Ureter (tissue), 1 donor: ENCODE results near the gene FNDC1. TPM values are rescaled to one million over a fixed set of nuclear protein-coding genes. Genes with fewer than 3 reads are reported as not detected.
"Not testable (repeated sequence)": the region's sequence is repeated elsewhere in the genome, so short reads cannot be mapped to it uniquely, and the experiment has no call there.

ENCODE experiments used
- DNase-seq: peaks from one replicate; pipeline ENCODE4 v3.0.0-alpha.2; 2020; ENCODE audit warnings: low spot score
- total RNA-seq: library from RNA; stranded (reverse); gene quantifications from one replicate; pipeline ENCODE4 v1.2.4, GENCODE V29; 2023
- donor health status: DM: yes; HTN: yes; CAD: no.

Gene FNDC1
- total RNA-seq, 1 donor from 2014 or later = 0.26 TPM

DNA sequence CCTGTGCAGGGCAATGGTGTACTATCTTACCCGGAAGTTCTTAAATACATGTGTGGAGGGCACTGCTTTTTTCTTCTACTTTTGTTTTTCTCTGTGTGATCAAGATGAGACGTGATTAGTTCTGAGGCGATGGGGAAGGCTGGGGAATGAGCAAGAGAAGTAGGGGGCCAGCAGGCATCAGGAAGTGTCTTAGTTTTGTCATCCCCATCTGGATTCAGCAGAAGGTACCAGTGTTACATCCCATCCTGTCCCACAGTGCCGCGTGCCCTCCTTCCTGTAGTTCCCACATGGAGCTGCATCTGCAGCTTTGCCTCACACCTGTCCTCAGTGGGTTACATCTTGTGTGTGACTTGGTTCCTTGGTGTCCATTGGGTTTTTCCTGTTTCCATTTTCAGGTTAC, 86.9 kb downstream of the FNDC1 start:
- DNase-seq = no peak

DNA sequence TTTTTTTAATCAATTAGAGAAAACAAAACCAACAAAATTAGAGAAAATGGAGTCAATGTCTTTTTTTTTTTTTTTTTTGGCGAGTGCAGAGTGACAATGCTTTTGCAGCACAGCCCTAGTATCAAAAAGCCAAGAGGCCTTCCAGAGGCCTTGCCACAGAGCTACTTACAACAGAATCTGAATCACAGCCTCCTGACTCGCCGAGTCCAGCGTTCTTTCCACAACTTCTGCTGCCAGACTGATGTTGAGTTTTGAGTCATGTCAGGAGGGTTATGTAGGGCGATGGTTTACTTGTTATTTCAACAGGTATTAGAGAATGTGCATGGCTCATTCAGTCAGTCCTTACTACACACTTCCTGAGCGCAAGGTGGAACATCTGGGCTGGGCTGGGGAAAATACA, 88.6 kb downstream of the FNDC1 start:
- DNase-seq = no peak

DNA sequence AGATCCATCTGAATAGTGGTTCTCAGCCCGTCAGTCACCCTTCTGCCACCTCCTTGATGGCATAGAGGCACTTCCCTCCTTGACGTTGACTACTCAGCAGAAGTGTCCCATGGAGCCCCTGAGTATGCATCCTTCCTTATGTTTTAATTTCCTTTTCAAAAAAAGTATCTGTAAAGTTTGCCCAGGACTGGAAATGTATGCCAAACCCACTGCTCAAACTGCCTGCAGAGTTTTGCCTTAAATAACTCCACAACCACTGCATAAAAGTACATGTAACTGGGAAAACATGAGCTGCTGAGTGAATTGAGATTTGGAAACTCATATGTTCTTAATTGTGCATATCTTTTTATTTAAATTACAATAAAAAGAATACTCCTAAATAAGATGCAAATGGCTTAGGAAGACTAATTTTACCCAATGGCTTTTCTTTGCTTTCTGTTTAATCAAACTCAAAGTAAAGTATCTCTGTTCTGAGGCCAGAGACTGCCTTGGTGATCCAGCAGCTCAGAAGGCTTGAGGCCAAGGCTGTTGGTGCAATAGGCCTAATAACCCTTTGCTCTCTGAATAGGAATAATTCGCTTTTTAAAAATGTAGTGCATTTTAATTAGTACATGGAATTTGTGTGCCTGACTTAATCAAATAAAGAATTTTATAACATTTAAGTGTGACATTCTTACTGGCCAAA, 90.4 kb downstream of the FNDC1 start:
- no peak for DNase-seq

DNA sequence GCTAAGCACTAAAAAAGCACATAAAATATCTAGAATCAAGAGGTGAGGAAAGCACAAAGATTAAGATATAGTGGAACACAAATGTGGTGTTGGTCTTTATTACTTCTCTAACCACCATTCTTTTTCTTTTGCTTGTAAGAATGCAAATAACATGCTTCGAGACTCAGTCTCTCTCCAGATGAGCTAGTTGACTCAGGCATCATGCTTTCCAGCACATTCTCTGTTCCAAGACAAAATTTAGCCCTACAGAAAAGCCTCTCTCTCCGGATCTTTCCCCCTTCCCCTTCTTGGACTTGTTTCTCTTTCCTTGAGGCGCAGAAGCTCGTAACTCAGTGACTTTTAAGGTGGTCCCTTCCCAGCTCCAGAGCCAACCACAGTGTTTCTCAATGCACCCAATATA, 91.0 kb downstream of the FNDC1 start:
- DNase-seq = no peak

GRCh38 chr6:159261995-159262394, 92.8 kb downstream of the FNDC1 start:
- DNase-seq = no peak

DNA sequence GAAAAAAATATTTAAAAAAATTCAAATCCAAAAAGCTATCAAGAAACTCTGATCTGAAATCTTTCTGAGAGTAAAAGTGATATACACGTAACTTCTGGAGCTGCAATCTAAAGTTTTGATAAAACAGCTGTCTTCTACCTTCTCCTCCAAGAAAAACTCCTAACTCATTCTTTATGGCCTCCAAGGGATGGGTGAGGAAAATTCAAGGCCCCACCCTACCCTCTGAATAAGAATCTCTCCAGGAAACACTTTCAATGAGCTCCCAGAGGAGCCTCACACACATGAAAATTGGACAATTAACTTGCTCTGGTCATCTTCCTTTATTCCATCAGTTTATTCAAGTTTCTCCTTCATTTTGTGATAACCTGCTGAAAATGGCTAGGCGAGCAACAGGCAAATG, 93.4 kb downstream of the FNDC1 start:
- DNase-seq = no peak

GRCh38 chr6:159267165-159267564, 98.0 kb downstream of the FNDC1 start:
- no peak for DNase-seq

DNA sequence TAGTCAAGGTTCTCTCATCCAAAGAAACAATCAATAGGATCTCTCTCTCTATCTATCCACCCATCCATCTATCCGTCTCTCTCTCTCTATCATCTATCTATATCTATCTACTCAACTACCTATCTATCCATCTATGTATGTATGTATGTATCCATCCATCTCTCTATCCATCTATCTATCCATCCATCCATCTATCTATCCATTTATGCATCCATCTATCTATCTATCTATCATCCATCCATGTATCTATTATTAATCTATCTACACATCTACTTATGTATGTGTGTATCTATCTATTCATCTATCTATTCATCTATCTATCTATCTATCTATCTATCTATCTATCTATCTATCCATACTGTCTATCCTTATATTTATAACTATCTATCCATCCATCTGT, 99.3 kb downstream of the FNDC1 start:
- DNase-seq = no peak

- no peak for DNase-seq
Observed at GRCh38 chr6:159271257-159271656, 102.1 kb downstream of the FNDC1 start.

- DNase-seq = no peak
Observed at GRCh38 chr6:159278626-159279025, 109.4 kb downstream of the FNDC1 start.

- DNase-seq = no peak
Observed at GRCh38 chr6:159279790-159280277, 110.6 kb downstream of the FNDC1 start.

- no peak for DNase-seq
Observed at GRCh38 chr6:159282421-159282820, 113.2 kb downstream of the FNDC1 start.

DNA sequence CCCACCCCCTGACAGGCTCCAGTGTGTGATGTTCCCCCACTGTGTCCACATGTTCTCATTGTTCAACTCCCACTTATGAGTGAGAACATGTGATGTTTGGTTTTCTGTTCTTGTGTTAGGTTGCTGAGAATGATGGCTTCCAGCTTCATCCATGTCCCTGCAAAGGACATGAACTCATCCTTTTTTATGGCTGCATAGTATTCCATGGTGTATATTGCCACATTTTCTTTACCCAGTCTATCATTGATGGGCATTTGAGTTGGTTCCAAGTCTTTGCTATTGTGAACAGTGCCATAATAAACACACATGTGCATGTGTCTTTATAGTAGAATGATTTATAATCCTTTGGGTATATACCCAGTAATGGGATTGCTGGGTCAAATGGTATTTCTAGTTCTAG, 115.5 kb downstream of the FNDC1 start:
- DNase-seq = not testable (repeated sequence)

- DNase-seq = no peak
Observed at GRCh38 chr6:159298840-159299239, 129.6 kb downstream of the FNDC1 start.

DNA sequence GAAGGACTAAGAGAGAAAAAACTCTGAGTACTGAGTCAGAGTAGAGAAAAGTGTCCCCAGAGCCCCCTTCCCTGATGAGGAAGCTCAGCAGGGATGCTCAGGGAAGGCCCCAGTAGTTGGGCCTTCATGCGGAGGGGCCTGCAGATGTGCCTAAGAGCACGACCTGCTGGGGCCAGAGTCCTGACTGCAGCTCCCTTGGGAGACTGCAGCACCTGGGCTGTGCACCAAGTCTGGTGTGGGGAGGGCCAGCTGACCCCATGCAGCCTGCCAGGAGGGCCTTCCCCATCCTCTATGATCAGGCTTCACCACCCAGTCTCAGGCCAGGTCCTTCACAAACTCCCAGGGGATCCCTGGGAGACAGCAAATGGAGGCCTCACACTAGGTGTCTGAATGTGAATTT, 130.4 kb downstream of the FNDC1 start:
- no peak for DNase-seq

- DNase-seq = no peak
Observed at GRCh38 chr6:159301277-159301676, 132.1 kb downstream of the FNDC1 start.

GRCh38 chr6:159301810-159302593, 132.8 kb downstream of the FNDC1 start:
- DNase-seq = no peak

DNA sequence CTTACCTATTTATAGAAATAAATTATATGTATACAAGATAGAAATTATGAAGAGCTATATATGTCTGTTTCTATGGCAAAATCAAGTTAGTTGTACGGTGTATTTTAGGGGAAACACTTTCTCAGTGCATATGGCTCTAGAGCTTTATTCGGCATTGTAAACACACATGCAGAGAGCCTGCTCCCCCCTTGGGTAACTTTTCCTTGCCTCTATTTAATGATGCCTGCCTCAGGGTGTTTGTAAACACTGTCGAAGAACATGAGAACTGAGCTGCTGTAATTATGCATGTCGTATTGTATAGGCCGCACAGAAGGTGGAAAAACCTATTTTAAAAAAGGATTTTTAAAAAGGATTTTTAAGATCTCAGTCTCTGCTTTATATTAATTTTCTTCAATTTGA, 133.4 kb downstream of the FNDC1 start:
- DNase-seq = no peak

DNA sequence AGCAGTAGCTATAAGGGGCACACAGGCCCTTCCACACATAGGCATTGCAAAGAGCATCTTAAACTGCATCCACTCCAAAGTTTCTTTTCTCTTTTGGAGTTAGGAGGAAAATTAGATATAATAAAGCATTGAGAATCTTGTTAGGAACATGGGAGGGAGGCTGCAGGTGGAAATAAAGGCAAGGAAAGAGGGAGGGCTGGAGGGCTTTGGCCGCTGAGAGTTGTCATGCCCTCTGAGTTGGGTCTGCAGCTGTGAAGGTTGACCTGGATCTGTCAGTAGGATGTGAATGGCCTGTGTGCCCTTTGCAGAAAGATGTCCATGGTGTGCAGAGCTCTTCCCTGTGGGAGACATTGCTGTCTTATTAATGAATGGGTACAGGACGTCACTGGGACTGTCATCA, 134.0 kb downstream of the FNDC1 start:
- DNase-seq = no peak

GRCh38 chr6:159303784-159304183, 134.6 kb downstream of the FNDC1 start:
- DNase-seq = no peak

DNA sequence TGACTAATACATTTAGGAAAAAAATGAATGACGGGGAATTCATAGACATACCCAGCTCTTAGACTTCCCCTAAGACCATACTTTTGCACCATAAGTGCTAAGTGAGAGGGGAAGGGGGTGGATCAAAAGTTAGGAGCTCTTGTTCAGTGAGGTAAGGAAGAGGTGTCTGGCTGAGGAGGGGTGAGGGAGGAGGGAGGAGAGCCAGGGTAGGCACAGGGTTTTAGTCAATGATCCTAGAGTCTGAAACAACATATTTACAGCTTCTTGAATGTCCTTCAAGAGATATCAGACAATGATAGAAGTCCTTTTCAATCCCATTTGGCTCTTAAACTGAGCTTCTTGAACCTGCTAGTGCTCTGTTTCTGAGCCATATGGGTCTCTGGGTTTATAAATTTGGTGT, 135.4 kb downstream of the FNDC1 start:
- DNase-seq = no peak

- no peak for DNase-seq
Observed at GRCh38 chr6:159305159-159305558, 136.0 kb downstream of the FNDC1 start.

DNA sequence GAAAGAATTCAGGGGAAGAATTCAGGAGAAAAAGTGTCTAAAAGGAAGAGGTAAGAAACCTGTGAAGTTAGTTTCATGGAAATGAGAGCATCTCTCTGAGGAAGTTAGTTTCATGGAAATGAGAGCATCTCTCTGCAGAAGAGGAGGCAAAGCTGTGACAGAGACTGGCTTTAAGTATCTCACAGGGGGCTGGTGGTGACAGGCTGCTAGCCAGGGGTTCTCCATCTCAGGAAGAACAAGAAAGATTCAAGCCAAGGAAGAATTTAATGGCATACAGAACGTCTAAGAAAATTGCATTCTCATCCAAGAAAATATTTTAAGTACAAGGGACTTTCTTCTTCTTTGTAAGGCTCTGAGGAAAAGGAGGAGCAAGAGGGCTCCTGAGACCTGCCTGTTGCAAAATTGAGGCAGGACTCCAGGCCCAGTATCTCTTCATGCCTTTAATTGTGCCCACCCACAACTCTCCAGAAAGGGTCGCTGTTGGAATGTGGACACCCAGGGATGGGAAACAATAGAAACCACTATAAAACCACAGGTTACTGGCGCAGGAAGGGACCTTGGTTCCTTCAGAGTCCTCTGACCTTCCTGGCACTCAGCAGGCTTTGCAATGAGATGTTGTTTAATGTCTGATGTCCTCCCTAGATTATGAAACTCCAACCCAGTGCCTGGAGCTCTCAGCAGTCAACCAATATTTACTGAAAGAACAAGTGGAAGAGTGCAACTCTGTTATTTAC, 136.8 kb downstream of the FNDC1 start:
- no peak for DNase-seq
